Measurements from ENCODE around the gene THSD4.

The THSD4 gene

DNA sequence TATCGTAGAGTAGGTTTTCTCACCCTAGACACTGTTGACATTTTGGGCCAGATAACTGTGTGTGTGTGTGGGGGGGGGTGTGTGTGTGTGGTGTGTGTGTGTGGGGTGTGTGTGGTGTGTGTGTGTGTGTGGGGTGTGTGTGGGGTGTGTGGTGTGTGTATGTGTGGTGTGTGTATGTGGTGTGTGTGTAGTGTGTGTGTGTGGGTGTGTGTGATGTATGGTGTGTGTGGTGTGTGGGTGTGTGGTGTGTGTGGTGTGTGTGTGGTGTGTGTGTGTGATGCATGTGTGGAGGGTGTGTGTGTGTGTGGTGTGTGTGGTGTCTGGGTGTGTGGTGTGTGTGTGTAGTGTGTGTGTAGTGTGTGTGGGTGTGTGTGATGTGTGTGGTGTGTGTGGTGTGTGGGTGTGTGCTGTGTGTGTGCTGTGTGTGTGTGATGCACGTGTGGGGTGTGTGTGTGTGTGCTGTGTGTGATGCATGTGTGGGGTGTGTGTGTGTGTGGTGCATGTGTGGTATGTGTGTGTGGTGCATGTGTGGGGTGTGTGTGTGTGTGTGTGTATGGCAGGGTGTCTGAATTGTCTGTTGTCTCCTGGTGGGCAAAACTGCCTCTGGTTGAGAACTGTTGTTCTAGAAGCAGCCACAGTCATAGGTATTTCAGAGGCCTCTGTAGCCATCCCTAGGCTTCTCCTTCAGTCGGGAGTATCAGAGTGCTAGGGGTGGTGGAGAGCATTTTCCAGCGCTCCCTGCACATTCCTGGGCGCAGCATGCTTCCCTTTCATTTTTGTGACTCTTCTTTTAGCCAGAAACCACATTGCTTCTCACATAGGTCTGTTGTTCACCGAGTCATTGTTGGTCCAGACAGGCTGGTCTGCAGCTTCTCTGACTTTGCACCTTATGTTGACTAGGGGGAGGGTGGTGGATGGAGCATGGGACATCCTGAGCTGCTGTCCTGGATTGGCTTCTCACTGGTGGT lies 84.4 kb downstream of the THSD4 start:
- no peak for TF ChIP-seq CTCF (IDR thresholded peaks at IDR 0.05)

DNA sequence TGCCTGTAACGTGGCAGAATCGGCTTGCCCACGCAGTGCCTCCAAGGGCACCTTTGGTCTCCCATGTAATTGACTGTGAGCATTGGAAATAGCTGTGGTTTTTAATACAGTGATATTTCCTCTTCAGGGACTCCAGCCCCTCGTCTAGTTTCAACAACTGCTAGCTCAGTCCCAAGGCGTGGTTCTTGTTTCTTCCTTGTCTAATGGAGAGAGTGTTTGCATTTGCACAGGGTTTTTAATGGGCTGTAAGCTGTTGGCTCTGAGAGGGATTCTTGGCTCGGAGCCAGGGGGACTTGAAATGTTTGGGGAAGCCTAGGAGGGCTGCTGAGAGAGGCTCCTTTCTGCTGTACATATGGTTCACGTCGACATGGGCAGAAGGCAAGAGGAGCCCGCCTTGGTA lies 86.2 kb downstream of the THSD4 start:
- TF ChIP-seq CTCF (IDR thresholded peaks at IDR 0.05): no peak

- TF ChIP-seq CTCF (IDR thresholded peaks at IDR 0.05): no peak
Observed at GRCh38 chr15:71202712-71203111, 87.4 kb downstream of the THSD4 start.

DNA sequence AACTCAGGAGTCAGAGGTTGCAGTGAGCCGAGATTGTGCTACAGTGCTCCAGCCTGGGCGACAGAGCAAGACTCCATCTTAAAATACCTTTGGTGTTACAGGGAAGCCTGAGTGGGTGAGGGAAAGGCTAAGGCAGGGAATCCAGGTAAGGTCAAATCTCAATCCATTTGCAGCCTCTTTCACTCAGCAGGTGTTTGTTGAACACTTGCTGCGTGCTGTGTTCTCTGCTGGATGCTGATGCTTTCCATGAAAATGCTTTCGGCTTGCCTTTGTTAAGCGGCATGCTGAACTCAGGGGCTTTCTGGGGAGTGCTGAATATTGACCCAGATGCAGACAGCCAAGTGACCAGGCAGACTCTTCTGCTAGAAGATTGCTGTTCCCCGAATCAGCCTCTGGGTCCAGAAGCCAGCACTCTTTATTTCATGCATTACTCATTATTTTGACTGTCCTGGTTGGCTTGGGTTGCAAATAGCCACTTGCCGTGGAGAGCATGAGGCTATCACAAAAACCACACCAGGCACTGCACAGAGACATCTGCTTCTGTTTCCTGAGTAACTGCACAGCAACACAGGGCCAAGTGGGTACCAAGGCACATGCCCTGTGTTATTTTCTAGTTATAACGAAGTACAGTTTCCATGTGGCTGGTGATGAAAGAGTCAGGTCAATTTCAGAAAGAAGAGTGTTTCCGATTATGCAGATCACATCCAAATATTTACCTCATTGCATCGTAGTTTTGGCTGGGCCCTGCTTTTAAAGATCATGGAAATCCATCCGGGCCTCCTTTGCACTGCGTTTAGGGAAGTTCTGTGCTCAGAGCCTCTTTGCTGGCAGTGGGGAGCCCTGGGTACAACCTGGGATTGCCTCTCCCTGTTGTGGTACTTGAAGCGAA lies 88.6 kb downstream of the THSD4 start:
- TF ChIP-seq CTCF (IDR thresholded peaks at IDR 0.05): no peak

DNA sequence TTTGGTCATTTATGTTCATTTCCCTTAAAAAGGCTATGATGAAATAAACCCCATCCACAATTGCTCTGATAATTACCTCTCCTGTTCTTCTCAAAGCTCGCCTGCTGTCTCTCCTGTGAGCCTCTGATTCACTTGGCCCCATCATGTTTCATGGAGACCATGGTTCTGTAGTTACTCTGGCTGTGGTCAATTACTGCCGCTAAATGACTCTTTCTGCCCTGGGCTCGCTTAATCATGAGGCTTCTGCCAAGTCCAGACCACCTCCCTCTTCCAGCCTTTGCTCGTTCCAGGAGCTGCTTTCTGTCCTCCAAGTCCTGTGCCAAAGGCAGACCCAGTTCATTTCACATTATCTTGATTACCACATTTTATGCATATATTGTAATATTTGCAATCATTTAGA lies 91.9 kb downstream of the THSD4 start:
- no peak for TF ChIP-seq CTCF (IDR thresholded peaks at IDR 0.05)

DNA sequence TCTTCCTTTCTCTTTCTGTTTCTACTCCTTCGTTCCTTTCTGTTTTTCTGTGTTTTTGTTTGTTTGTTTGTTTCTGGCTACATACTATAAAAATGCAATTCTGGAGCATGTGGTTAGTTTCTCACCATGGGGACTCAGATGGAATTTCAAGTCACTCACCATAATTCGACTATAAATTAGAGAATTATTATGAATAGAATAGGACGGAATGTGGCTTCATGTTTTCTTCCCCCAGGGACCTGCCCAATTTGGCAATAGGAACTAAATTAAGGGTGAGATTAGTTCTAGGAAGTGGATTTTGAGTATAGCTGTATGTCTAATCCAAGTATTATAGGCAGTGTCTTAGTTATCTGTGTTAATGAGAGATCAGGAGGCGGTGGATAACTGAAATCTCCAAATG lies 96.9 kb downstream of the THSD4 start:
- no peak for TF ChIP-seq CTCF (IDR thresholded peaks at IDR 0.05)

DNA sequence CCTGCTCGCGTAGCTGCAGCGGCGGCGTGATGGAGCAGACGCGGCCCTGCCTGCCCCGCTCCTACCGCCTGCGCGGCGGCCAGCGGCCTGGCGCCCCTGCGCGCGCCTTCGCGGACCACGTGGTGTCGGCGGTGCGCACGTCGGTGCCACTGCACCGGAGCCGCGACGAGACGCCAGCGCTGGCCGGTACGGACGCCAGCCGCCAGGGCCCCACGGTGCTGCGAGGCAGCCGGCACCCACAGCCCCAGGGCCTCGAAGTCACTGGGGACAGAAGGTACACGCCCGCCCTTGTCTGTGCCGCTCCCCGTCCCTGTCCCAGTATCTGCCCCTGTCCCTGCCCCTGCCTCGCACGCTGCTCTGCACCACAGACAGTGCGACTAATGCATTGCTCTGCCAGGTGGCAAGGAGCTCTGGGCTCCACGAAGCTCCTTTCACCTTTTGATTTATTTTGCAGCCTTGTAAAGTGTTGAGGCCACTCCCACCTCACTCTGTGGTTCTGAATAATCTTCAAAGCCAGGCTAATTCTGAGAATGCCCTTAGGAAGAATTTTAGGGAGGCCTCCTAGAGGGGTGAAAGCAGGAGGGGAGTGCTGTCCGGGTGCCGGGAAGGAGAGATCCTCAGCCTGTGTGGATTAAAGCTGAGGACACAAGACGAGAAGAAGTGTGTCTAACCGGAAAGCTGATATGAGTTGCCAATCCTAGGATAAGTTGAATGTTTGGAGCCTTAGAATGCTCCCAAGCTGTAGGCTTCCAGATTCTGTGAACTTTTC lies 100.0 kb downstream of the THSD4 start:
- TF ChIP-seq CTCF (IDR thresholded peaks at IDR 0.05): no peak

All from LNCAP (cell line).